H1 (cell line): ENCODE results near the gene NECTIN1. TPM values are rescaled to one million over a fixed set of nuclear protein-coding genes. Genes with fewer than 3 reads are reported as not detected.

ENCODE experiments used
- CTCF ChIA-PET: fragments of 300-600 bp; sonication (Branson Sonifier 250); formaldehyde crosslinking; loops from one replicate; lab custom pipeline; 2021; ENCODE audit not compliant: partially characterized antibody; lab: Charles Lee
- POLR2A ChIA-PET: fragments of 300-600 bp; sonication (Branson Sonifier 250); formaldehyde crosslinking; loops from one replicate; lab custom pipeline; 2021; ENCODE audit warnings: inconsistent platforms; ENCODE audit not compliant: partially characterized antibody; lab: Charles Lee
- DNase-seq, 2 experiments: peaks; one replicate each; pipeline versions ENCODE4 v3.0.0 to v3.0.0-alpha.2; 2010 to 2022; ENCODE audit warnings: low spot score in 2 of 2, low read depth in 1 of 2, mixed read lengths in 1 of 2
- FAIRE-seq: peaks from 2 replicates; lab custom pipeline; 2011; peaks lifted over from hg19 to GRCh38; lab: Jason Lieb, UNC
- H2AFZ ChIP-seq: 2 replicates; pipeline ENCODE4 v1.8.1; 2012; ENCODE audit warnings: low read length, inconsistent platforms
- H2AK5ac ChIP-seq: 2 replicates; pipeline ENCODE4 v1.6.1; 2013; ENCODE audit warnings: low read depth, low read length
- H2BK120ac ChIP-seq: replicated peaks from 2 replicates; pipeline ENCODE3; 2013; ENCODE audit warnings: low read depth, low read length, inconsistent platforms
- H2BK12ac ChIP-seq: 2 replicates; pipeline ENCODE4 v1.6.1; 2013; ENCODE audit warnings: low read depth, low read length
- H2BK15ac ChIP-seq: 2 replicates; pipeline ENCODE4 v1.6.1; 2013; ENCODE audit warnings: low read length
- H2BK20ac ChIP-seq: 2 replicates; pipeline ENCODE4 v1.6.1; 2013; ENCODE audit warnings: low read length
- H2BK5ac ChIP-seq: 2 replicates; pipeline ENCODE4 v1.6.1; 2013; ENCODE audit warnings: low read depth, low read length
- H3K14ac ChIP-seq: 2 replicates; pipeline ENCODE4 v1.6.1; 2013; ENCODE audit warnings: inconsistent platforms; ENCODE audit not compliant: insufficient read length
- H3K18ac ChIP-seq: 2 replicates; pipeline ENCODE4 v1.6.1; 2013; ENCODE audit warnings: low read length; ENCODE audit errors: extremely low read depth
- H3K23ac ChIP-seq: 2 replicates; pipeline ENCODE4 v1.6.1; 2013; ENCODE audit warnings: inconsistent platforms; ENCODE audit not compliant: insufficient read length
- H3K23me2 ChIP-seq: 2 replicates; pipeline ENCODE4 v1.6.1; 2013; ENCODE audit warnings: low read depth, low read length
- H3K27ac ChIP-seq: 2 replicates; pipeline ENCODE4 v1.6.1; 2011; ENCODE audit warnings: low read depth, low read length, inconsistent platforms
- H3K27me3 ChIP-seq, 4 experiments: replicated peaks in 1 of 4; 1 replicate in 1 of 4; 2 replicates in 3 of 4; pipeline versions ENCODE4 v1.6.1 to v1.8.1; 2011 to 2013; ENCODE audit warnings: low read length in 3 of 4, mild to moderate bottlenecking in 3 of 4, inconsistent platforms in 2 of 4, mixed read lengths in 2 of 4, moderate library complexity in 1 of 4; ENCODE audit not compliant: control insufficient read depth in 3 of 4, insufficient read depth in 3 of 4; ENCODE audit errors: extremely low read depth in 1 of 4
- H3K36me3 ChIP-seq, 4 experiments: 2 replicates each; pipeline versions ENCODE4 v1.6.1 to v1.8.1; 2011 to 2013; ENCODE audit warnings: mild to moderate bottlenecking in 4 of 4, low read length in 3 of 4, moderate library complexity in 2 of 4, control low read depth in 1 of 4, inconsistent platforms in 1 of 4; ENCODE audit not compliant: insufficient read depth in 4 of 4, control insufficient read depth in 2 of 4
- H3K4ac ChIP-seq: replicated peaks from 2 replicates; pipeline ENCODE3; 2013; ENCODE audit warnings: low read length, low read depth, mixed read lengths, inconsistent platforms; ENCODE audit not compliant: insufficient read length
- H3K4me1 ChIP-seq, 4 experiments: replicated peaks in 1 of 4; 1 replicate in 1 of 4; 2 replicates in 3 of 4; pipeline versions ENCODE4 v1.6.1 to v1.8.1; 2011 to 2013; ENCODE audit warnings: low read length in 3 of 4, inconsistent platforms in 2 of 4, mixed read lengths in 1 of 4; ENCODE audit not compliant: insufficient read depth in 4 of 4, control insufficient read depth in 3 of 4
- H3K4me2 ChIP-seq, 2 experiments: 2 replicates each; pipeline versions ENCODE4 v1.6.1 to v1.8.1; 2011 to 2013; ENCODE audit warnings: low read depth in 2 of 2, low read length in 2 of 2, control low read depth in 1 of 2, inconsistent platforms in 1 of 2, mild to moderate bottlenecking in 1 of 2; ENCODE audit not compliant: insufficient read depth in 1 of 2
- H3K4me3 ChIP-seq, 4 experiments: fragments of 200-600, 300-600 bp in 1 of 4; sonication (generic), shearing (Covaris generic), sonication (Bioruptor Twin) in 1 of 4; 2 replicates each; pipeline versions ENCODE4 v1.5.1 to v1.8.1; 2011 to 2016; ENCODE audit warnings: low read length in 4 of 4, low read depth in 3 of 4, control low read depth in 2 of 4, inconsistent platforms in 2 of 4, mild to moderate bottlenecking in 2 of 4, mixed read lengths in 1 of 4, moderate library complexity in 1 of 4; ENCODE audit not compliant: insufficient read depth in 2 of 4; ENCODE audit errors: extremely low read depth in 1 of 4
- H3K56ac ChIP-seq: replicated peaks from 2 replicates; pipeline ENCODE3; 2013; ENCODE audit warnings: low read depth, mild to moderate bottlenecking, mixed read lengths, low read length, inconsistent platforms; ENCODE audit not compliant: insufficient read length
- H3K79me1 ChIP-seq: 2 replicates; pipeline ENCODE4 v1.6.1; 2013; ENCODE audit warnings: low read depth, low read length, control low read depth
- H3K79me2 ChIP-seq, 2 experiments: 2 replicates each; pipeline versions ENCODE4 v1.6.1 to v1.8.1; 2012 to 2013; ENCODE audit warnings: low read length in 2 of 2, mild to moderate bottlenecking in 2 of 2, inconsistent platforms in 1 of 2; ENCODE audit not compliant: insufficient read depth in 2 of 2, control insufficient read depth in 1 of 2
- H3K9ac ChIP-seq, 4 experiments: replicated peaks in 1 of 4; 1 replicate in 1 of 4; 2 replicates in 3 of 4; pipeline versions ENCODE4 v1.6.1 to v1.8.1; 2011 to 2013; ENCODE audit warnings: low read depth in 3 of 4, low read length in 3 of 4, control low read depth in 2 of 4, mild to moderate bottlenecking in 2 of 4, moderate library complexity in 2 of 4, inconsistent platforms in 1 of 4; ENCODE audit errors: extremely low read depth in 1 of 4
- H3K9me3 ChIP-seq, 2 experiments: 2 replicates each; pipeline versions ENCODE4 v1.6.1 to v1.8.1; 2012 to 2013; ENCODE audit warnings: mild to moderate bottlenecking in 2 of 2, moderate library complexity in 2 of 2, control low read depth in 1 of 2, inconsistent platforms in 1 of 2, low read depth in 1 of 2, low read length in 1 of 2, mixed read lengths in 1 of 2; ENCODE audit not compliant: insufficient read depth in 2 of 2
- H4K20me1 ChIP-seq, 2 experiments: replicated peaks in 1 of 2; 2 replicates each; pipeline versions ENCODE3 to v1.8.1; 2011 to 2013; ENCODE audit warnings: inconsistent platforms in 2 of 2, low read length in 2 of 2, mild to moderate bottlenecking in 1 of 2; ENCODE audit not compliant: insufficient read depth in 2 of 2, control insufficient read depth in 1 of 2
- H4K5ac ChIP-seq: 2 replicates; pipeline ENCODE4 v1.6.1; 2013; ENCODE audit warnings: low read length, low read depth, mixed read lengths, inconsistent platforms; ENCODE audit not compliant: insufficient read length
- H4K8ac ChIP-seq: 2 replicates; pipeline ENCODE4 v1.8.0; 2013; ENCODE audit warnings: mild to moderate bottlenecking, moderate library complexity, low read length, inconsistent platforms; ENCODE audit not compliant: insufficient read depth; ENCODE audit errors: extremely low read depth
- H4K91ac ChIP-seq: replicated peaks from 2 replicates; pipeline ENCODE3; 2013; ENCODE audit warnings: low read length, mixed read lengths, inconsistent platforms; ENCODE audit not compliant: insufficient read length
- FOSL1 ChIP-seq: IDR thresholded peaks from 2 replicates; pipeline ENCODE4 v1.6.1; 2011; ENCODE audit warnings: mild to moderate bottlenecking, low read depth, low read length, moderate library complexity; ENCODE audit not compliant: insufficient read depth
- SP4 ChIP-seq: IDR thresholded peaks from 2 replicates; pipeline ENCODE4 v1.6.1; 2012; ENCODE audit warnings: low read length, inconsistent platforms
- WGBS, 2 experiments: shearing (Covaris generic) in 1 of 2; methylation state at CpG; one replicate each; pipeline versions ENCODE4 v1.1.6 to v1.1.7; 2013 to 2015; ENCODE audit warnings: low lambda C conversion rate in 2 of 2, mixed read lengths in 2 of 2, inconsistent platforms in 1 of 2, low coverage in 1 of 2, missing lambda C conversion rate in 1 of 2; ENCODE audit not compliant: insufficient replicate concordance in 2 of 2, insufficient coverage in 1 of 2, insufficient read length in 1 of 2; ENCODE audit errors: extremely low coverage in 1 of 2, missing lambda C conversion rate in 1 of 2; 5-methylcytosine and 5-hydroxymethylcytosine counted together
- polyA plus RNA-seq, 7 experiments: library from polyadenylated mRNA; depleted of rRNA in 3 of 7; stranded (reverse) in 5 of 7; unstranded in 2 of 7; fragments of >200 nt in 5 of 7; fragments of 200-250 nt in 2 of 7; gene quantifications; 1 replicate in 5 of 7; 2 replicates in 1 of 7; 4 replicates in 1 of 7; pipeline versions ENCODE4 v1.2.1 to v1.2.3, GENCODE V29; 2011 to 2013; ENCODE audit warnings: missing spikeins in 2 of 7, mixed read lengths in 2 of 7
- total RNA-seq: library from RNA; stranded (reverse); fragmentation: NEBNext Ultra II Directional; extraction: Animal tissue kit (Norgen Biotek cat#: 25700); gene quantifications from 2 replicates; pipeline ENCODE4 v1.2.1, GENCODE V29; 2021

NECTIN1 gene
- total and polyA plus RNA-seq, 2 of the 8 experiments (the other 6 are each of a cell fraction or from before 2014, with no cell fraction given): 43.2 to 97.7 TPM

DNA sequence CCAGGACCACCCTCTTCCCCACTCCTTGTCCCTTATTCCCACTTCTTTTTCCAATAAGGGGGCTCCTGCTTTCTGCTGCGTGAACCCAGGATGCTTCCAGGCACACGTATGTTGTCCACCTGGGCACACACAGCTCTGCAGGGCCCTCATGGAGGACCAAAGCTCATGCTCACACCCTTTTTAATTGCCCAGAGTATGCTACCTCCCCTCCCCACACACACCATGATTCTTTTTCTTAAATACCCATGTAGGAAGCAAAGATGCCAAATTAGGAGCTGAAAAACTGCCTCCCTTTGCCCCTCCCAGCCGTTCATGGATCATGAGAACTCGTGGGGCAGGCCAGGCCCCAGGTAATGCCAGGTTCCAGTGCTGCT, 5.1 kb downstream of the NECTIN1 start:
- H3K56ac ChIP-seq: no peak overlapping the region
- H4K5ac ChIP-seq: no peak overlapping the region
- H3K27me3 ChIP-seq: no peaks in the 10 kb centered on the region
- no peak overlapping the region for H2BK15ac ChIP-seq
- H2BK5ac ChIP-seq: no peak overlapping the region; the same call in 1 of the 2 replicates
- peaks cover 8% of the 10 kb centered on the region for H3K23me2 ChIP-seq
- peaks cover 32 to 50% of the 10 kb centered on the region in 2 experiments for H4K20me1 ChIP-seq
- H3K9ac ChIP-seq: no peak overlapping the region
- peaks cover 29 to 95% of the 10 kb centered on the region in 2 experiments for H3K79me2 ChIP-seq
- H2AK5ac ChIP-seq: no peak overlapping the region
- H4K91ac ChIP-seq: peak overlapping the region; percentile 45
- no peak overlapping the region for H4K8ac ChIP-seq
- no peaks in the 10 kb centered on the region for H3K9me3 ChIP-seq
- no peak for TF ChIP-seq SP4
- TF ChIP-seq FOSL1: no peak
- TF ChIP-seq, all 59 proteins: peak for 0
- Histone ChIP-seq H2BK12ac (no peak overlapping the region), H3K4me2 (peak overlapping the region; percentile 44 to 95; a peak in 3 of 4 replicates), H2BK20ac (peak overlapping the region; percentile 3; the same call in 1 of the 2 replicates), H3K4me1 (peaks cover 22 to 55% (median 35%) of the 10 kb centered on the region in 4 experiments), H3K23ac (no peak overlapping the region), H3K27ac (no peak overlapping the region), H3K4ac (no peak overlapping the region), H3K79me1 (peaks cover 39% of the 10 kb centered on the region), H2AFZ (no peak overlapping the region), H3K36me3 (peaks cover 0 to 5% (median 0%) of the 10 kb centered on the region in 4 experiments; a peak in 2 of 8 replicates), H2BK120ac (no peak overlapping the region), H3K18ac (no peak overlapping the region), H3K14ac (no peak overlapping the region), H3K4me3 (no peak overlapping the region)
- no peak for FAIRE-seq
- DNase-seq: no peak
- WGBS, 2 experiments: 81% methylated on average over 4 of the region's 4 CpGs; no CpG with 5 or more reads in 1 of the 2 experiments
- ChIA-PET CTCF (interaction anchor here (0.7 to 10.1 kb wide), 8 partner anchors 12 to 151 kb away, joined by 3 to 171 read pairs (median 4); no protein-coding TSS in a partner anchor), POLR2A (interaction anchor here (0.5 to 0.8 kb wide), 2 partner anchors 50 to 310 kb away, joined by 3 read pairs; no protein-coding TSS in a partner anchor)
